Stomach (tissue), 4 donors: ENCODE data around the gene RFX3.

Source experiments
- CTCF ChIP-seq, 7 experiments: fragments of 450-650 bp in 4 of 7; fragments of 200-600 bp in 3 of 7; sonication (generic) in 3 of 7; IDR thresholded peaks; one replicate each; pipeline ENCODE4 v1.5.1; 2016 to 2019; ENCODE audit warnings: antibody characterized with exemption in 7 of 7, control low read depth in 2 of 7, mild to moderate bottlenecking in 1 of 7
- POLR2A ChIP-seq, 4 donors: fragments of 450-650 bp; IDR thresholded peaks; one replicate each; pipeline ENCODE4 v1.6.1; 2016; ENCODE audit warnings: antibody characterized with exemption in 4 of 4, control low read depth in 2 of 4, mild to moderate bottlenecking in 1 of 4, moderate library complexity in 1 of 4

GRCh38 chr9:3490957-3491356, 34.8 kb downstream of the RFX3 start:
- no peak for TF ChIP-seq CTCF (IDR thresholded peaks at IDR 0.05)
- no peak for TF ChIP-seq POLR2A (IDR thresholded peaks at IDR 0.05)
